ENCODE data around the gene CDC42EP3.

DNA sequence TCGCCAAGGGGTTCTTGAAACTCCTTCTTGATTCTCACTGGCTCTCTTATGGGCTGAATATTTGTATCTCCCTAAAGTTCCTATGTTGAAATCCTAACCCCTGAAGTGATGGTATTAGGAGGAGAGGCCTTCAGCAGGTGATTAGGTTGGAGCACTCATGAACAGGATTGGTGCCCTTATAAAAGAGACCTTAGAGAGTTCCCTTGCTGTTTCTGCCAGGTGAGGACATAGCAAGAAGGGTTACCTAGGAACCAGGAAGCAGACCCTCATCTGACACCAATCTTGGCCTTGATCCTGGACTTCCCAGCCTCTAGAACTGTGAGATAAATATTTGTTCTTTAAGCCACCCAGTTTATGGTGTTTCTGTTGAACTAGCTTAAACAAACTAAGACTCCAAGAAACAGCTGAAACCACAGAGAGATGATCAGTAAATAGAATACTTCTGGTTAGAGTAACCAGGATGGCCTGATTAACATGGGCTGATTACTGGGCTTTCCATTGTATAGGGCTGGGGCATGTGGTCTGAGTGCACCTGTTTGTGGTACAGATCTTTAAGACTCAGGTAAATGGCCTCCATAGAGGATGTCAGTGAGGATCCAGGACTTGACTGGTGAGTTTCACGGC, 7.7 kb upstream of the CDC42EP3 start:
- TF ChIP-seq, protein P1, sequence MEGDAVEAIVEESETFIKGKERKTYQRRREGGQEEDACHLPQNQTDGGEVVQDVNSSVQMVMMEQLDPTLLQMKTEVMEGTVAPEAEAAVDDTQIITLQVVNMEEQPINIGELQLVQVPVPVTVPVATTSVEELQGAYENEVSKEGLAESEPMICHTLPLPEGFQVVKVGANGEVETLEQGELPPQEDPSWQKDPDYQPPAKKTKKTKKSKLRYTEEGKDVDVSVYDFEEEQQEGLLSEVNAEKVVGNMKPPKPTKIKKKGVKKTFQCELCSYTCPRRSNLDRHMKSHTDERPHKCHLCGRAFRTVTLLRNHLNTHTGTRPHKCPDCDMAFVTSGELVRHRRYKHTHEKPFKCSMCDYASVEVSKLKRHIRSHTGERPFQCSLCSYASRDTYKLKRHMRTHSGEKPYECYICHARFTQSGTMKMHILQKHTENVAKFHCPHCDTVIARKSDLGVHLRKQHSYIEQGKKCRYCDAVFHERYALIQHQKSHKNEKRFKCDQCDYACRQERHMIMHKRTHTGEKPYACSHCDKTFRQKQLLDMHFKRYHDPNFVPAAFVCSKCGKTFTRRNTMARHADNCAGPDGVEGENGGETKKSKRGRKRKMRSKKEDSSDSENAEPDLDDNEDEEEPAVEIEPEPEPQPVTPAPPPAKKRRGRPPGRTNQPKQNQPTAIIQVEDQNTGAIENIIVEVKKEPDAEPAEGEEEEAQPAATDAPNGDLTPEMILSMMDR (IDR thresholded peaks at IDR 0.05) = no peak
- no peak for TF ChIP-seq POLR2A (IDR thresholded peaks at IDR 0.05)
